CD4-positive, CD25-positive, alpha-beta regulatory T cell (primary cell): ENCODE results near the gene GOLGA6A. TPM values are rescaled to one million over a fixed set of nuclear protein-coding genes. Genes with fewer than 3 reads are reported as not detected.
"Not testable (repeated sequence)": the region's sequence is repeated elsewhere in the genome, so short reads cannot be mapped to it uniquely, and the experiment has no call there.

Experiments
- ATAC-seq, 2 donors: fragments of 150-1000 bp; cut with Tn5 transposase; one replicate each; pipeline ENCODE4 v1.10.0; 2021; ENCODE audit warnings: low read depth in 2 of 2, moderate number of reproducible peaks in 2 of 2, moderate library complexity in 1 of 2
- DNase-seq, 3 donors: peaks; one replicate each; pipeline versions ENCODE4 v3.0.0 to v3.0.0-alpha.2; 2012 to 2022; ENCODE audit warnings: mixed read lengths in 1 of 3
- H3K27ac ChIP-seq: one replicate; pipeline ENCODE4 v1.7.0; 2013; ENCODE audit warnings: mild to moderate bottlenecking, low read length; ENCODE audit not compliant: insufficient read depth, poor library complexity, severe bottlenecking
- H3K27me3 ChIP-seq: one replicate; pipeline ENCODE4 v1.7.0; 2013; ENCODE audit warnings: low read length; ENCODE audit not compliant: control insufficient read depth, insufficient read depth
- H3K36me3 ChIP-seq: one replicate; pipeline ENCODE4 v1.7.0; 2013; ENCODE audit warnings: mild to moderate bottlenecking, low read length, moderate library complexity; ENCODE audit not compliant: control insufficient read depth, insufficient read depth
- H3K4me1 ChIP-seq: 2 replicates; pipeline ENCODE4 v1.7.0; 2013; ENCODE audit warnings: mild to moderate bottlenecking, low read length; ENCODE audit not compliant: insufficient read depth, control insufficient read depth, poor library complexity, severe bottlenecking
- H3K4me3 ChIP-seq: one replicate; pipeline ENCODE4 v1.7.0; 2013; ENCODE audit warnings: low read depth, mild to moderate bottlenecking, low read length, moderate library complexity
- H3K9me3 ChIP-seq, 2 experiments: 1 replicate in 1 of 2; 2 replicates in 1 of 2; pipeline ENCODE4 v1.7.0; 2013; ENCODE audit warnings: low read length in 2 of 2, mild to moderate bottlenecking in 1 of 2, moderate library complexity in 1 of 2; ENCODE audit not compliant: control insufficient read depth in 2 of 2
- H3K27ac Mint-ChIP-seq, 3 donors: one replicate each; pipeline ENCODE4 v1.8.0; 2020 to 2022; ENCODE audit warnings: mild to moderate bottlenecking in 3 of 3, mixed read lengths in 3 of 3, moderate library complexity in 2 of 3
- H3K27me3 Mint-ChIP-seq: one replicate; pipeline ENCODE4 v1.8.0; 2022; ENCODE audit warnings: mild to moderate bottlenecking, mixed read lengths
- H3K36me3 Mint-ChIP-seq: one replicate; pipeline ENCODE4 v1.8.0; 2020; ENCODE audit warnings: mixed read lengths
- H3K4me1 Mint-ChIP-seq, 4 donors: one replicate each; pipeline ENCODE4 v1.8.0; 2020 to 2022; ENCODE audit warnings: mixed read lengths in 4 of 4, mild to moderate bottlenecking in 1 of 4
- H3K4me3 Mint-ChIP-seq, 4 donors: one replicate each; pipeline ENCODE4 v1.8.0; 2020 to 2022; ENCODE audit warnings: mild to moderate bottlenecking in 4 of 4, mixed read lengths in 4 of 4, moderate library complexity in 3 of 4
- H3K9me3 Mint-ChIP-seq, 7 donors: one replicate each; pipeline ENCODE4 v1.8.0; 2020 to 2022; ENCODE audit warnings: mixed read lengths in 7 of 7, mild to moderate bottlenecking in 3 of 7, moderate library complexity in 2 of 7
- polyA plus RNA-seq, 4 donors: library from polyadenylated mRNA; unstranded; fragments of 300-500 nt; fragmentation: Illumina TruSeq; gene quantifications; one replicate each; pipeline ENCODE4 v1.2.3, GENCODE V29; 2021
- total RNA-seq: library from RNA; stranded (reverse); gene quantifications from one replicate; pipeline ENCODE4 v1.2.3, GENCODE V29; 2022

Gene GOLGA6A
- total and polyA plus RNA-seq, 5 donors from 2014 or later = 0.20 TPM; not detected in 4

DNA sequence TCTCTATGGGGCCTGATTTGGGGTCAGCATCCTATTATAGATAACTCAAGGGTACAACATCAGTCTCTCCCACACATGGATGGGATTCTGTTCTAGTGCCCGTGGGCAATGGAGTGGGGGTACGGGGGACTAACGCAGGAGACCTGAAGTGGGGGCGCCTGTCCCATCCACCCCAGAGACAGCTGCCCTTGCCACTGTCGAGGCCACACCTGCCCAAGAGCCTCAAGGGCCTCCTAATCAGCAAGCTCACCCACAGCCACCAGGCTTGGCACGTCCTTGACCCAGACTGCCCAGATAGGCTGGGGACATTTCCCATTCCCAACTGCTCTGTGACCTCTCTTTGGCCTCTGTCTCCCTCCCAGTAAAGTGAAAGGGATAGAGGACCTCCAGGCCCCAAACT is 39.5 kb upstream of the GOLGA6A start:
- H3K9me3 ChIP-seq = no peaks in the 10 kb centered on the region
- peaks cover 0 to 8% (median 0%) of the 10 kb centered on the region in 7 donors for H3K9me3 Mint-ChIP-seq
- ATAC-seq (no peak), DNase-seq (no peak)
- no peak overlapping the region for H3K4me3 ChIP-seq
- H3K36me3 ChIP-seq = no peaks in the 10 kb centered on the region
- peaks cover 53% of the 10 kb centered on the region for H3K27me3 Mint-ChIP-seq
- H3K27ac ChIP-seq = no peak overlapping the region
- no peaks in the 10 kb centered on the region for H3K4me1 ChIP-seq
- no peak overlapping the region for H3K27ac Mint-ChIP-seq
- no peak overlapping the region for H3K4me3 Mint-ChIP-seq
- no peaks in the 10 kb centered on the region for H3K36me3 Mint-ChIP-seq
- H3K4me1 Mint-ChIP-seq = no peaks in the 10 kb centered on the region
- H3K27me3 ChIP-seq = peaks cover 9% of the 10 kb centered on the region

DNA sequence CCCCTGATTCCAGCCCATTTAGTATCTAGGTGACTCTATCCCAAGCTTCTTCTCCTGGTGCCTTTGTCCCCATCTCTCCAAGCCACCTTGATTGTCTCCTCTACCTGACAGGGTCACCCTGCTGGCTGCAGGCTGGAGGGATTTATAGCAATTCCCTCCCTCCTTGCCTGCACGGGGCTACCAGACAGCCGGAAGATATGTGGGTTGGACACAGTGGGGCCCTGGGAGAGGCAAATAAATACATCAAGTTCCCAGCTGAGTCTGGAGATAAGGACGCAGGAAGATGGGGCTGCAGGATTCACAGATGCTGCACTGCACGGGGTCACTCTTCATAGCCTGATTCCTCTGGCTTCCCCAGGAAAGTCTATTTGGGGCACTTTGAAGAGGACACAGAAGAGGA is 38.7 kb upstream of the GOLGA6A start:
- H3K27me3 Mint-ChIP-seq = peaks cover 48% of the 10 kb centered on the region

DNA sequence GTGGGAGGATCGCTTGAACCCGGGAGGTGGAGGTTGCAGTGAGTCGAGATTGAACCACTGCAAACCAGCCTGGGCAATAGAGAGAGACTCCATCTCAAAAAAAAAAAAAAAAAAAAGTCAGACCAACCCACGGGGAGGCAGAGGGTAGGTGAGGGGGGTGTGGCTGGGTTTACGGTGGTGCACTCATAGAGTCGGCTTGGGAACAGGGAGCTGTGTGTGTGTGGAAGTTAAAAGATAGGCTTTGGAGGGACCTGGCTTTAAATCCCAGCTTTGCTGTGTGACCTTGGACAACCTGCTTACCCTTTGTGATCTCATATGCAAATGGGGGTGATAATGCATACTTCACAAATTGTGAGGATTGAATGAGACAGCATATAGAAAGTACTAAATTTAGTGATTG is 38.1 kb upstream of the GOLGA6A start:
- DNase-seq (no peak), ATAC-seq (no peak)
- H3K4me3 ChIP-seq = no peak overlapping the region
- Mint-ChIP-seq H3K9me3 (peaks cover 0 to 8% (median 0%) of the 10 kb centered on the region in 7 donors), H3K36me3 (no peaks in the 10 kb centered on the region), H3K27me3 (peaks cover 43% of the 10 kb centered on the region), H3K27ac (no peak overlapping the region), H3K4me1 (no peaks in the 10 kb centered on the region), H3K4me3 (no peak overlapping the region)
- no peak overlapping the region for H3K27ac ChIP-seq
- H3K4me1 ChIP-seq = no peaks in the 10 kb centered on the region
- peaks cover 9% of the 10 kb centered on the region for H3K27me3 ChIP-seq
- H3K9me3 ChIP-seq = no peaks in the 10 kb centered on the region
- H3K36me3 ChIP-seq = no peaks in the 10 kb centered on the region

More for the DNA sequence above, 38.7 kb upstream of the GOLGA6A start:
- DNase-seq = no peak
- Histone ChIP-seq H3K27ac (no peak overlapping the region), H3K4me3 (no peak overlapping the region), H3K4me1 (no peaks in the 10 kb centered on the region), H3K9me3 (no peaks in the 10 kb centered on the region), H3K36me3 (no peaks in the 10 kb centered on the region), H3K27me3 (peaks cover 9% of the 10 kb centered on the region)
- Mint-ChIP-seq H3K36me3 (no peaks in the 10 kb centered on the region), H3K27ac (no peak overlapping the region), H3K4me3 (no peak overlapping the region), H3K9me3 (peaks cover 0 to 8% (median 0%) of the 10 kb centered on the region in 7 donors), H3K4me1 (no peaks in the 10 kb centered on the region)
- ATAC-seq = no peak

DNA sequence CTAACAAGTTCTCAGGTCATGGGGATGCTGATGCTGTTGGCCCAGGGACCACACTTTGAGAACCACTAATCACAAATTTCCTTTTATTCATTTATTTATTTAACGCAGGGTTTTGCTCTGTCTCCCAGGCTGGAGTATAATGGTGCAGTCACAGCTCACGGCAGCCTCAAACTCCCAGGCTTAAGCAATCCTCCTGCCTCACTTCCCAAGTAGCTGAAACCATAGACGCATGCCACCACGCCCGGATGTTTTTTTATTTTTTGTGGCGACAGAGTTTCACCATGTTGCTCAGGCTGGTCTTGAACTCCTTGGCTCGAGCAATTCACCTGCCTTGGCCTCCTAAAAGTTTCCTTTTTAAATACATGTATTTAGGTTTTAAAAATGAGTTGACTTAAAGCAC is 27.4 kb upstream of the GOLGA6A start:
- Mint-ChIP-seq H3K27ac (no peak overlapping the region), H3K4me3 (no peak overlapping the region), H3K4me1 (no peaks in the 10 kb centered on the region), H3K27me3 (peaks cover 17% of the 10 kb centered on the region), H3K36me3 (no peaks in the 10 kb centered on the region), H3K9me3 (no peaks in the 10 kb centered on the region)
- no peak overlapping the region for H3K4me3 ChIP-seq
- H3K4me1 ChIP-seq = no peaks in the 10 kb centered on the region
- no peaks in the 10 kb centered on the region for H3K27me3 ChIP-seq
- no peaks in the 10 kb centered on the region for H3K9me3 ChIP-seq
- no peak overlapping the region for H3K27ac ChIP-seq
- no peaks in the 10 kb centered on the region for H3K36me3 ChIP-seq
- DNase-seq (no peak), ATAC-seq (no peak)

DNA sequence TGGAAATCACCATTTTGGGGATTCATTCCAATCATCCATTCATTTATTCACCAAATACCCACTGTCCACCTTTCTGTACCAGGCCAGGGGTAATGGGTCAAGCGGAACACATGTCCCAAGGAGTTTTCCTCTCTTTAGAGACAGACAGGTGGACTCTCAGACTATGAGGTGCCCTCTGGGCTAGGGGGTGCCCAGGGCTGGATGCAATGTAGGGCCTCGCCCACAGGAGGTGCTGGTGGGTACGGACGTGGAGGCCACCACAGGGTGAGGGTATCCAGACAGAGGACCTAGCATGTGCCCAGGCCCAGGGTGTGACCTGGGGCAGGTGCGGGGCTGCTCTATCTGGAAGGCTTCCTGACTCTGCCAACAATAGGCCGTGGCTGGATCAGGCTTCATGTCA is 26.3 kb upstream of the GOLGA6A start:
- H3K27me3 ChIP-seq, H3K4me3 ChIP-seq, ATAC-seq, H3K9me3 Mint-ChIP-seq, H3K27ac ChIP-seq, H3K9me3 ChIP-seq, DNase-seq, H3K4me1 Mint-ChIP-seq, H3K36me3 ChIP-seq, H3K4me1 ChIP-seq, H3K27ac Mint-ChIP-seq, H3K4me3 Mint-ChIP-seq, H3K36me3 Mint-ChIP-seq: not testable (repeated sequence)
- peaks cover 11% of the 10 kb centered on the region for H3K27me3 Mint-ChIP-seq

DNA sequence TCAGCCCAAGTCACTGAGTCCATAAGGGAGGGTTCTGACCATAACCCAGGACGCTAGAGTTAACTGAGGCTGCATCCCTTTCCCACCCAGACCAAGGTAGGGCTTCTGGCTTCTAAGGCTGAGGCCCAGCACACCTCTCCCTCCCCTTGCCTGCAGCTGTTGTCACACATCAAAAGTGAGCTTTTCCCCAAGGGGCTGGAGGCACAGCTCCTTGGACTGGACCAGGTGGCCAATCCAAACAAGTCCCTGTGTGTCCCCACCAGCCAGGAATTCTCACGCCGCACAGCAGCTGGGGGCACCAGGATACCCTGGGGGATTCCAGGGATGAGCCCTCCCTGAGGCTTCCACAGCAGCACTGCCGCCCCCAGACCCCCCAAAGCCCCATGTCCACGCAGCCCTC is 25.8 kb upstream of the GOLGA6A start:
- ATAC-seq (no peak), DNase-seq (no peak)
- peaks cover 11% of the 10 kb centered on the region for H3K27me3 Mint-ChIP-seq
- H3K27me3 ChIP-seq = no peaks in the 10 kb centered on the region
- no peak overlapping the region for H3K4me3 ChIP-seq
- H3K27ac ChIP-seq = no peak overlapping the region
- H3K4me1 Mint-ChIP-seq = no peaks in the 10 kb centered on the region
- no peaks in the 10 kb centered on the region for H3K4me1 ChIP-seq
- no peak overlapping the region for H3K27ac Mint-ChIP-seq
- H3K36me3 ChIP-seq = no peaks in the 10 kb centered on the region
- no peaks in the 10 kb centered on the region for H3K36me3 Mint-ChIP-seq
- no peaks in the 10 kb centered on the region for H3K9me3 ChIP-seq
- no peaks in the 10 kb centered on the region for H3K9me3 Mint-ChIP-seq
- no peak overlapping the region for H3K4me3 Mint-ChIP-seq

DNA sequence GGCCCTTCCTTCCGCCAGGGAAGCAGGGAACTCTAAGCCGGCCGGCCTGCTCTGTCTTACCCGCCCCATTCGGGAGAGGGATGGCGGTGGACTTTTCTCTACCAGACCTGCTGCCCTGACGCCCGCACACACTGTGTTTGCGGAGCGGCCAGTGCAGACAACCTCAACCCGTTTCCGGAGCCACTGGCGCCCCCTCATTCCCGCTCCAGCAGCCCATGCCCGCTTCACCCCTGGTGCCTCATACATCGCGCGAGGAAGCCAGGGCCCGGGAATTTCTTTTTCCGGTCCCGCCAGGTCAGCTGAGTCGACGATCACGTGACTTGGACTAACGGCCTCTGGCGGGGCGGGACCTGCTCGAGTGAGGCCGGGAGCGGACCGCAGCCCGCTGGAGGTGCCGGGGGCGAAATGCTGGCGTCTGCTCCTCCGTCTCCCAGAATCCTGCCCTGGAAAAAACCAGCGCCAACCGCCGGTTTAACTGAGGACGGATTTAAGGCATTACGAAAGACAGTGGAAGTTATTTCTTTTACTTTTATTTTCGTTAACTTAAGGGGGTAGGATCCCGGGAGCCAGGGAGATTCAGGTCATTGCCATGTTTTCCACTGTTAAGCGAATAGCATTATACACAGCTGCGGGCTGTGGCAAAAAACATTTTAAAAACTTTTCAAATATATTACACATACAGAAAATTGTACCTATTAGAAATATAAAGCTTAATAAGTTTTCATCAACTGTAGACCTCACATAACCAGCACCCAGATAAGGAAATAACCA is 17.8 kb upstream of the GOLGA6A start:
- H3K4me3 Mint-ChIP-seq = peak overlapping the region; percentile 68 to 90 (median 86)
- ATAC-seq (peak; percentile 41 to 52), DNase-seq (peak; percentile 51 to 75 (median 52))
- not testable (repeated sequence) for H3K4me1 ChIP-seq, H3K27me3 ChIP-seq, H3K36me3 ChIP-seq, H3K4me3 ChIP-seq, H3K36me3 Mint-ChIP-seq, H3K27ac ChIP-seq, H3K9me3 ChIP-seq, H3K27me3 Mint-ChIP-seq, H3K9me3 Mint-ChIP-seq, H3K4me1 Mint-ChIP-seq
- H3K27ac Mint-ChIP-seq = peak overlapping the region in 2 of 3 donors; percentile 82

DNA sequence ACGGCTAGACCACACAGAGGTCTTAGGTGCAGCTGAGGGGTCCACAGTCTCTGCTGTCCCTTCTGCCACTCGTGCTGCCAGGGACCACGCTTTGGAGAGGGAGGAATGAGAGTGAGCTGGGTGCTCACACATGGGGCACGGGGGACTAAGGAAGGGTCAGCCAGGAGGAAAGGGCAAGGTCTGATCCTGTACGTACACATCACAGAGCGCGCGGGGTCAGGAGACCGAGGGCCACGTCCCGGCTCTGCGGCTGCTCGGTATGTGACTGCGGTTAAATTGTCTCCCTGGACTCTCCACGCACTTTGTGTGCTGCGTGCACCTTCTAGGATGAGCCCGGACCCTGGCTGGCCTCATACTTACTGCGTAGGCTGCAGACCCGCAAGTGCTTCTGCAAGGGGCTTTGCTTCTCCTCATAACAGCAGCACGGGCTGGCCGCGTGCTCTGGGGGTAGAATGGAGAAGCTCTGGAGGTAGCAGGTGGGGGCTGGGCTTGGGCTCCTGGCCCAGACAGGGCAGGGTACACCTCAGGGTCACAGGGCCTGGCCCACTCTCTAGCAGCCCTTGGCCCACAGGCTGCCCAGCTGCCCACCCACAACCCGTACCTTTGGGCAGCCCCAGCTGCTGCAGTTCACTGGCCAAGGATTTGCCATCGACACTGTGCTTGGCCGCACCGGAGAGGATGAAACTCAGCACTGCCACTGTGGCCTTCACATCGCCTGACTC is 14.6 kb upstream of the GOLGA6A start:
- H3K9me3 ChIP-seq, H3K36me3 Mint-ChIP-seq, H3K27ac Mint-ChIP-seq, H3K4me1 Mint-ChIP-seq, H3K27me3 ChIP-seq, ATAC-seq, H3K36me3 ChIP-seq, H3K9me3 Mint-ChIP-seq, H3K27ac ChIP-seq, H3K4me3 Mint-ChIP-seq, H3K4me3 ChIP-seq, H3K27me3 Mint-ChIP-seq, DNase-seq, H3K4me1 ChIP-seq: not testable (repeated sequence)
